ENCODE measurements around the gene GALP. TPM values are rescaled to one million over a fixed set of nuclear protein-coding genes. Genes with fewer than 3 reads are reported as not detected.
A peak's percentile ranks its signal among the peaks of the same experiment; 100 is the strongest.

Gene GALP
- polyA plus RNA-seq, 4 donors = not detected

GRCh38 chr19:56137405-56137804, 38.4 kb upstream of the GALP start:
- H3K4me3 ChIP-seq (ENCODE audit: low read depth in 1 of 3, low read length in 3 of 3) = no peak overlapping the region
- DNase-seq (peak in 1 of 2 donors; percentile 86), FAIRE-seq (no peak)
- no peaks in the 10 kb centered on the region for H3K27me3 ChIP-seq (ENCODE audit: control insufficient read depth in 3 of 3, insufficient read depth in 3 of 3, low read length in 3 of 3)
- H3K36me3 ChIP-seq (ENCODE audit: control insufficient read depth in 3 of 3, insufficient read depth in 2 of 3, low read depth in 1 of 3, low read length in 3 of 3) = no peaks in the 10 kb centered on the region
- peaks cover 0 to 3% (median 2%) of the 10 kb centered on the region in 3 donors for H3K4me1 ChIP-seq (ENCODE audit: control insufficient read depth in 3 of 3, insufficient read depth in 2 of 3, low read depth in 1 of 3, low read length in 2 of 3)
- H3K27ac ChIP-seq (ENCODE audit: low read depth in 1 of 3, low read length in 2 of 3) = peak overlapping the region in 1 of 3 donors; percentile 85
- H3K9me3 ChIP-seq (ENCODE audit: control insufficient read depth in 2 of 2, insufficient read depth in 1 of 2, low read depth in 1 of 2, low read length in 1 of 2) = no peaks in the 10 kb centered on the region
- 9 to 47% (median 27%) methylated on average over 6 of the region's 6 CpGs for WGBS, 3 donors

GRCh38 chr19:56138069-56138468, 37.7 kb upstream of the GALP start:
- H3K27ac ChIP-seq (ENCODE audit: low read depth in 1 of 3, low read length in 2 of 3) = peak overlapping the region in 1 of 3 donors; percentile 85
- no peaks in the 10 kb centered on the region for H3K27me3 ChIP-seq (ENCODE audit: control insufficient read depth in 3 of 3, insufficient read depth in 3 of 3, low read length in 3 of 3)
- FAIRE-seq (no peak), DNase-seq (no peak)
- WGBS, 3 donors = 22 to 51% (median 34%) methylated on average over 3 of the region's 3 CpGs
- H3K4me3 ChIP-seq (ENCODE audit: low read depth in 1 of 3, low read length in 3 of 3) = no peak overlapping the region
- peaks cover 0 to 8% (median 7%) of the 10 kb centered on the region in 3 donors for H3K4me1 ChIP-seq (ENCODE audit: control insufficient read depth in 3 of 3, insufficient read depth in 2 of 3, low read depth in 1 of 3, low read length in 2 of 3)
- H3K36me3 ChIP-seq (ENCODE audit: control insufficient read depth in 3 of 3, insufficient read depth in 2 of 3, low read depth in 1 of 3, low read length in 3 of 3) = peaks cover 0 to 5% (median 0%) of the 10 kb centered on the region in 3 donors
- H3K9me3 ChIP-seq (ENCODE audit: control insufficient read depth in 2 of 2, insufficient read depth in 1 of 2, low read depth in 1 of 2, low read length in 1 of 2) = no peaks in the 10 kb centered on the region

GRCh38 chr19:56139847-56140582, 35.8 kb upstream of the GALP start:
- H3K27me3 ChIP-seq (ENCODE audit: control insufficient read depth in 3 of 3, insufficient read depth in 3 of 3, low read length in 3 of 3) = no peaks in the 10 kb centered on the region
- FAIRE-seq = no peak
- peak overlapping the region; percentile 10 to 63 (median 61) for H3K4me3 ChIP-seq (ENCODE audit: low read depth in 1 of 3, low read length in 3 of 3)
- peak in 1 of 2 donors; percentile 34 for DNase-seq
- peak overlapping the region; percentile 69 to 86 (median 83) for H3K27ac ChIP-seq (ENCODE audit: low read depth in 1 of 3, low read length in 2 of 3)
- H3K36me3 ChIP-seq (ENCODE audit: control insufficient read depth in 3 of 3, insufficient read depth in 2 of 3, low read depth in 1 of 3, low read length in 3 of 3) = peaks cover 0 to 13% (median 0%) of the 10 kb centered on the region in 3 donors
- 25 to 29% (median 26%) methylated on average over 22 of the region's 22 CpGs for WGBS, 3 donors
- peaks cover 0 to 20% (median 7%) of the 10 kb centered on the region in 3 donors for H3K4me1 ChIP-seq (ENCODE audit: control insufficient read depth in 3 of 3, insufficient read depth in 2 of 3, low read depth in 1 of 3, low read length in 2 of 3)
- H3K9me3 ChIP-seq (ENCODE audit: control insufficient read depth in 2 of 2, insufficient read depth in 1 of 2, low read depth in 1 of 2, low read length in 1 of 2) = no peaks in the 10 kb centered on the region

- Histone ChIP-seq H3K4me3 (ENCODE audit: low read depth in 1 of 3, low read length in 3 of 3) (peak within 1 kb of the TSS; percentile 45 to 63 (median 61)), H3K27ac (ENCODE audit: low read depth in 1 of 3, low read length in 2 of 3) (peak within 1 kb of the TSS; percentile 69 to 86 (median 83)), H3K27me3 (ENCODE audit: control insufficient read depth in 3 of 3, insufficient read depth in 3 of 3, low read length in 3 of 3) (no peaks in the 10 kb centered on the region), H3K36me3 (ENCODE audit: control insufficient read depth in 3 of 3, insufficient read depth in 2 of 3, low read depth in 1 of 3, low read length in 3 of 3) (peaks cover 0 to 16% (median 0%) of the 10 kb centered on the region in 3 donors), H3K4me1 (ENCODE audit: control insufficient read depth in 3 of 3, insufficient read depth in 2 of 3, low read depth in 1 of 3, low read length in 2 of 3) (peaks cover 0 to 23% (median 7%) of the 10 kb centered on the region in 3 donors), H3K9me3 (ENCODE audit: control insufficient read depth in 2 of 2, insufficient read depth in 1 of 2, low read depth in 1 of 2, low read length in 1 of 2) (no peaks in the 10 kb centered on the region)
- 0 to 1% (median 0%) methylated on average over 52 to 56 of the region's 56 CpGs for WGBS, 3 donors
- FAIRE-seq (peak; percentile 91), DNase-seq (peak; percentile 99 to 100)
Measured at GRCh38 chr19:56140583-56141416, 35.0 kb upstream of the GALP start, which contains the start of gene ZNF444. ZNF444 (plus strand) TSS chr19:56141287; CDS start chr19:56146912, 5,625 bp downstream.

GRCh38 chr19:56141417-56141993, 34.3 kb upstream of the GALP start:
- Histone ChIP-seq H3K36me3 (ENCODE audit: control insufficient read depth in 3 of 3, insufficient read depth in 2 of 3, low read depth in 1 of 3, low read length in 3 of 3) (peaks cover 0 to 22% (median 0%) of the 10 kb centered on the region in 3 donors), H3K9me3 (ENCODE audit: control insufficient read depth in 2 of 2, insufficient read depth in 1 of 2, low read depth in 1 of 2, low read length in 1 of 2) (no peaks in the 10 kb centered on the region), H3K4me3 (ENCODE audit: low read depth in 1 of 3, low read length in 3 of 3) (peak overlapping the region; percentile 45 to 63 (median 61)), H3K4me1 (ENCODE audit: control insufficient read depth in 3 of 3, insufficient read depth in 2 of 3, low read depth in 1 of 3, low read length in 2 of 3) (peaks cover 0 to 26% (median 7%) of the 10 kb centered on the region in 3 donors), H3K27ac (ENCODE audit: low read depth in 1 of 3, low read length in 2 of 3) (peak overlapping the region; percentile 56 to 86 (median 83)), H3K27me3 (ENCODE audit: control insufficient read depth in 3 of 3, insufficient read depth in 3 of 3, low read length in 3 of 3) (no peaks in the 10 kb centered on the region)
- DNase-seq (peak in 1 of 2 donors; percentile 19), FAIRE-seq (no peak)
- 1 to 2% (median 1%) methylated on average over 19 to 25 of the region's 26 CpGs for WGBS, 3 donors

GRCh38 chr19:56142087-56142787, 33.6 kb upstream of the GALP start:
- H3K4me1 ChIP-seq (ENCODE audit: control insufficient read depth in 3 of 3, insufficient read depth in 2 of 3, low read depth in 1 of 3, low read length in 2 of 3) = peaks cover 0 to 26% (median 7%) of the 10 kb centered on the region in 3 donors
- no peak for FAIRE-seq

GRCh38 chr19:56142897-56143434, 32.8 kb upstream of the GALP start:
- no peak for FAIRE-seq
- peaks cover 0 to 26% (median 7%) of the 10 kb centered on the region in 3 donors for H3K4me1 ChIP-seq (ENCODE audit: control insufficient read depth in 3 of 3, insufficient read depth in 2 of 3, low read depth in 1 of 3, low read length in 2 of 3)

More at GRCh38 chr19:56142087-56142787, 33.6 kb upstream of the GALP start:
- Histone ChIP-seq H3K27ac (ENCODE audit: low read depth in 1 of 3, low read length in 2 of 3) (peak overlapping the region; percentile 55 to 83 (median 66)), H3K9me3 (ENCODE audit: control insufficient read depth in 2 of 2, insufficient read depth in 1 of 2, low read depth in 1 of 2, low read length in 1 of 2) (no peaks in the 10 kb centered on the region), H3K27me3 (ENCODE audit: control insufficient read depth in 3 of 3, insufficient read depth in 3 of 3, low read length in 3 of 3) (no peaks in the 10 kb centered on the region), H3K4me3 (ENCODE audit: low read depth in 1 of 3, low read length in 3 of 3) (peak overlapping the region in 2 of 3 donors; percentile 61 to 63), H3K36me3 (ENCODE audit: control insufficient read depth in 3 of 3, insufficient read depth in 2 of 3, low read depth in 1 of 3, low read length in 3 of 3) (peaks cover 0 to 27% (median 0%) of the 10 kb centered on the region in 3 donors)
- DNase-seq = peak; percentile 83 to 86
- 12 to 47% (median 28%) methylated on average over 17 of the region's 17 CpGs for WGBS, 3 donors

More at GRCh38 chr19:56142897-56143434, 32.8 kb upstream of the GALP start:
- WGBS, 3 donors = 75 to 83% (median 81%) methylated on average over 4 of the region's 4 CpGs
- Histone ChIP-seq H3K27me3 (ENCODE audit: control insufficient read depth in 3 of 3, insufficient read depth in 3 of 3, low read length in 3 of 3) (no peaks in the 10 kb centered on the region), H3K4me3 (ENCODE audit: low read depth in 1 of 3, low read length in 3 of 3) (no peak overlapping the region), H3K27ac (ENCODE audit: low read depth in 1 of 3, low read length in 2 of 3) (peak overlapping the region; percentile 51 to 83 (median 66)), H3K9me3 (ENCODE audit: control insufficient read depth in 2 of 2, insufficient read depth in 1 of 2, low read depth in 1 of 2, low read length in 1 of 2) (no peaks in the 10 kb centered on the region), H3K36me3 (ENCODE audit: control insufficient read depth in 3 of 3, insufficient read depth in 2 of 3, low read depth in 1 of 3, low read length in 3 of 3) (peaks cover 0 to 34% (median 0%) of the 10 kb centered on the region in 3 donors)
- DNase-seq = peak in 1 of 2 donors; percentile 8
